HG03135 (cell line): ENCODE results near the gene HLCS.

ENCODE experiments used
- ATAC-seq: cut with Tn5 transposase; IDR thresholded peaks from one replicate; pipeline ENCODE4 v1.9.1; 2021; ENCODE audit warnings: mild to moderate bottlenecking, moderate library complexity; ENCODE audit not compliant: unreplicated experiment

Gene HLCS

DNA sequence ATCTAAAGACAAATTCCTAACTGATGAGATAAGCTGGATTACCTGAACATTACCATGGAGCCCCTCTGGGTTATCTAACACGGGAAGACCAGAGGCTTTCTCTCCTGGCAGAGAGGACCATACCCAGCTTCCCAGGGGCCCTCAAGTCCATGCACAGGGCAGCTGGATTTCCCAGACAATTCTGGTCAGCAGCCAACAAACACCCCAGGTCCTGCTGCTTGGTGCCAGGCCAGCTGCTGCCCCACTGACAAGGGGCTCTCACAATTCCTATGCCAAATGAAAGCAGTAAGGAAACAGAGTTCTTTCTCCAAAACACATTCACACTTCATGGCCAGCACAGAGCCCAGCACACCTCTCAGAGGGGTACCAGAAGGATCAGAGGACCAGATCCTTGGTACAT lies 114.2 kb downstream of the HLCS start:
- ATAC-seq = no peak

DNA sequence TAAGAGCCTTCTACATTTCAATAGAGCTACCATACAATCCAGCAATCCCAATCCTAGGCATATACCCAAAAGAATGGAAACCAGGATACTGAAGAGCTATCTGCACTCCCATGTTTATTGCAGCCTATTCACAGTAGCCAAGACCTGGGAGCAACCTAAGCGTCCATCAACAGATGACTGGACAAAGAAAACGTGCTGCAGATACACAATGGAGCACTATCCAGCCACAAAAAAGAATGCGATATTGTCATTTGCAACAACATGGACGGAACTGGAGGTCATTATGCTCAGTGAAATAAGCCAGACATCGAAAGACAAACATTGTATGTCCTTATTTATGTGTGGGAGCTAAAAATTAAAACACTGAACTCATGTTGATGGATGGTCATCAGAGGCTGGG lies 115.3 kb downstream of the HLCS start:
- ATAC-seq = no peak

DNA sequence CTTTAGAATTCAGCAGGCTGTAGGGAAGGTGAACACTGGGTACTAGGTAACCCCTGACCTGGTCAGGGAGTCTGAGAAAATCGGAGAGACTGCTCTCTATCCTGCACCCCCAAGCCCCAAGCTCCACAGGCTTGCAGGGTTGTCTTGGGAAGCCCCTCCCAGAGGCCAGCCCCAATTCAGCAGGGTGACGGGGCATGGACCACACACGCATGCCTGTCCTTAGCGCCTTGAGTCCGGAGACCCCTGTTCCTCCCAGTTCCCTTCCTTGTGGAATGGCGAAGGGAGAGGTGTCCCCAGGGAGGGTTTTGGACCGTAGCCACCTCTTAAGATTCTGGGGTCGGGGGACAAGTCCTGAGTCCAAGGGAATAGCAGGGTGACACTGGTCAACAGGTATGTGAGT lies 116.1 kb downstream of the HLCS start:
- no peak for ATAC-seq

DNA sequence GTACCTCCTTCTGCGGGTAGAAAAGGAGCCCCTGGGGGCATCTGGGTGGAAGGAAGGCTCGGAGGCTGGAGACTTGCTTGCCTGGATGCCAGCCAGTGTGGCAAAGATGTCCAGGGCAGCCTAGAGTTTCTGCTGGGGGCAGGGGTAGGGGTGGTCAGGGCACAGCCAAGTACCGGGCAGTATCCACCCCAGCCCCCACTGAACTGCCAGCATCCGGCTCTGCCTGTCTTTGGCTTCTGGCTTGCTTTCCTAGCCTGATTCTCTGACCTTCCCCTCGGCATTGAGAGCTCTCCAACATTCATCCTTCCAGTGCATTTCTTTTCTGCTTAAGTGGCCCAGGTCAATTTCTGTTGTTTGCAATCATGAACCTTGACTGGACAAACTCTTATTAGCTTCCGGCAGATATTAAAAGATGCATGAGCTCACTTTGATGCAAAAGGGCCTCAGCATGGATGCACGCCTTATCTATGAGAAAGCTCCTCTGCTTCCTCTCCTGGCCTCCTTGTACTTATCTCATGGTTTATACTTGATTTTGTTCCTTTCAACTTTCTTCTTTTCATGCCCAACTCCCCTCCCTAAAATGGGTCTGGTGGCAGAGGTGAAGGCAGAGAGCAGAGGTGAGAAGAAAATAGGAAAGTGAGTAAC lies 116.9 kb downstream of the HLCS start:
- ATAC-seq = no peak

DNA sequence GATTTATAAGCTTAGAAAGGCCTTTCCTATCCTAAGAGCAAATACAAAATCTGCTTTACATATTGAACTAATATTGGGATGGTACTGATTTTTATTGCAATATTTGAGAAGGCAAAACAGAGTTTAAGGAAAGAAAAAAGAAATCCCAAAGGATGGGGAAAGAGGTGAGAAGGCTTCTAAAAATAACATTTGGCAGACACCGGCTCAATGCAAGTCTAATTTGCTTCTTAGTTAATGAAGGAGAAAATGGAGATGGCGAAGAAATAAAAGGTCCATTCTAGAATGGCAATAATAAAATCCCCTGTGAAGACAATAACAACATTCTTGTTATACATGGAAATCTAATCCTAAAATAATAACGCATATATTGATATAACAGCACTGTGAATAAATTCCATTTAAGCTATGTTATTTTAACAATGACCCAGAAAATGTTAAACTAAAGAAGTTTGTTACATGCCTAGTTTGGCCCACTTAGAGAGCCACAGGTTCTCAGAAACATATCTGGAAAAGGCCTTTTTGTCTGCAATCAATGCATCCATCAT lies 117.7 kb downstream of the HLCS start:
- ATAC-seq = no peak

DNA sequence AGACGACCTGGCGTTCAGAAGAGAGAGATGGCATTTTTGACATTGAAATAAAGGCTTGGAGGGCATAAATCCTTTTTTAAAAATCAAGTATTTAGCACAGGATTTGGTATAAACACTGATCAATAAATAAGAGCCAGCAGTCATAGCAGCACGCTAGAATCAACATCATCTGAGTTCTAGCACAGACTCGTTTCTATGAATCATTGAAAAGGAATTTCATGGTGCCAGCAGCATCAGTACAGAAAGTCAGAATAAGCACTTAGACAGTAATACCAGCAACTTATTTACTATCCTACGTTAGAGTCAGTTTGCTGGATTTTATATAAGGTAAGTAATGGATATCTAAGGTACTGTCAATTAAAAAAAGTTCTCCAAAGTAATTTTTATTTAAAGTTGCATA lies 119.3 kb downstream of the HLCS start:
- no peak for ATAC-seq

DNA sequence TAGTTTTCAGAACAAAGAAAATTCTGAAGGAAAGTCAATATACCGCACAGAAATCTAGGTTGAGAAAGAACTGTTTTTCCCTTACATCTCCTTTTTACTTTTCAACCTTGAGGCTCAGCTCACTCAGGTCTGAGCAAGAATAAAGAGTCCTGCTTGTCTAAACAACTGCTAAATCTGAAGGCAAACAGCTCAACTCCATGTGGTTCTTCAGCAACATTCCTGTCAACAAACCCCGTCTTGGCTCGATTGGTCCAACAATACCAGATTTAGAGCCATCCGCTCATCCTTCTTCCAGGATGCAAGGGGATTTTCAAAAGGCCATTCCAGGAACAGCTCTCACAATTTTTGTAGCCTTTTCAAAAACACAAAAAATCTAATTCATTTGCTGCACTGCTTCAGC lies 119.8 kb downstream of the HLCS start:
- no peak for ATAC-seq

DNA sequence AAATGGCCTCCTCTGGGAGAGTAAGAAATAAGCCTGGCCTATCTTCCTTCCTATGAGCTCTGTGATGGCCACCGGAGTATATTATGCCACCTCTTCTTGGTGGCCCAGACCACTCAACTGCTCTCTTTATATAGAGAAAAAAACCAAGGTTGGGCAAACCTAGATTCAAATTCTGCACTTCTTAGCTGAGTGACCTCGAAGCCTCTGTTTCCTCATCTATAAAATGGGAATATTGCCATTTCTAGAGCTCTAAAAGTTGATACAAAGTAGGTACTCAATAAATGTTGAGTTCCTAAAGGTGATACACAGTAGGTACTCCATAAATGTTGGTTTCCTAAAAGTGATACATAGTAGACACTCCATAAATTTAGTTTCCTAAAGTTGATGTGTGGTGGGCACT lies 120.7 kb downstream of the HLCS start:
- no peak for ATAC-seq

DNA sequence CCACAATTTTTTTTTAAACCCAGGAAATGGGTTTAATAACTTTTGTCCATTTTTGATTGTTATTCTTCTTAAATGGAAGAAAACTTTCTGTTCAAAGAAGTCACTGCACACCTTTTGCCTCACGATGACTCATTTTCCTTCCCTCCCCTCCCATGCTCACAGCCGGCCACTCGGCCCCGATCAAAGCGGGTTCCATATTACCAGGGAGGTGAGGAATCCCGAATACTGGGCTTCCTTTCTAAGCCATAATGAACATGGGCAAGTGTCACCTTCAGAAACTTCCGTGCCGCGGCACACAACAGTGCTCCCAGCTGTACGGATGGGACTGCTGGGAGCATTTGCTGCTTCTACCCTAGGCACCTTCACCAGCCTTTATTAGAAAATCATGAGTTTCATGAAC lies 121.4 kb downstream of the HLCS start:
- ATAC-seq = no peak

DNA sequence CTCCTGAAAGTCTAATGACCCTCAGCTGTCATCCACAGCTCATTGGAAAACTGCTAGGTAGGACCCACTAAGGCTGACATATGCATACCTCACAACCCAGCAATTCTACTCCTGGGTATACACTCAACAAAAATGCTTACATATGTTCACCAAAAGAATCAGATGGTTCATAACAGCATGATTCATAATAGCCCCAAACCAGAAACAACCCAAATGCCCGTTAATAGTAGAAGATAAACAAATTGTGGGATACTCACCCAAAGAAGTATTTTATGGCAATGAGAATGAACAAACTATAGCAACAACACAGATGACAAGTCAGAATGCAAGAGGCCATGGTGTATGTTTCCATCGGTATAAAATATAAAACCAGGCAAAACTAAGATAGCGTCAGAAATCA lies 124.6 kb downstream of the HLCS start:
- no peak for ATAC-seq

DNA sequence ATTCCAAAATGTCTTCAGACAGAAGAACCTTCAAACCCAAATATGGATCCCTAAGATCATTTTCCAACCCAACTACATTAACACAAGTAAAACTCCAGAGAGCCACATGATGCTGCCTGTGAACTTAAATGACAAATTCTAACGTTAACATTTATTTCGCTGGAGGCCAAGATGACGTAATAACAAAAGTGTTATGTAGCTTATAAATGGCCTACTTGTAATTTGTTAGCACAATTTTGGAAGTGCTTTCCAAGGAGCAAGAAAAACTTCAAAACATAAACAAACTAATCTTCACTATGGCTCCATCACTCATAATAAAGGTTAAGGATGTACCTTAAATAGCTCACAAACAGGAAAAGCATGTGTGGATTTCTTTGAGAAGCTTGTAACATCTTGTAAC lies 126.7 kb downstream of the HLCS start:
- ATAC-seq = no peak

DNA sequence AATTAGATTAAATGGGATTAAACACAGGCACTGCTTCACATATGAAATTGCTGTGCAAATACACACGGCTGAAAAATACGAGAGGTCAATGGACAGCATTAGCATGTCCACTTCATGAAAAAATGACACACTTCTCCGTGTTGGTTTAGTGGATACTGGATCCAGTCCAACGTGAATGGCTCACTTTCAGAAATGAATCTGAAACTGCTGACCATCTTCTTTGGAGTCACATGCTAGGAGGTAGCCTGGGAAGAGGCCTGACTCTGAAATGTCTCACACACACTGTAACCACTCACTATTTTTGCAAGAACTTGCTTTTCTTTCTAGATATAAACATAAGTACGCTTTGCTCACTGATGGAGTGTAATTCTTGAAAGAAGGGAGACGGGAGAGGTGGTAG lies 127.3 kb downstream of the HLCS start:
- no peak for ATAC-seq

DNA sequence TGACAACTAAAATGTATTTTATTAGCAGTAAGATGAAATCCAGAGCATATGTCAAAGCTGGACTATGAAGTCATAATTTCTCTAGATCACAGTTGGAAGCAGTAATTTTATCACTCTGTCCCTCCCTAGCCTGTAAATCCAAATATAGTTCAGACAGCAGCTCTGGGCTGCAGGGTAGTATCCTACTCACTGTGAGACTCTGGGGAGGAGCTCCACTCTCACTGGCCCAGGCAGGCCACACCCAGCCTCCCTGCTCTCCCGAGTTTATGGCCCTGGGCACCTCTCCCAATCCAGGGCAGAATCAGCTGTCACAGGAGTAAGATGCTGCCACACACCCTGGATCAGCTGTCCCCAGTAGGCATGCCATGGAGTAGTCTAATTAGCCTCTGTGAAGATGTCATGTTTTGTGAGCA lies 131.1 kb downstream of the HLCS start:
- no peak for ATAC-seq

DNA sequence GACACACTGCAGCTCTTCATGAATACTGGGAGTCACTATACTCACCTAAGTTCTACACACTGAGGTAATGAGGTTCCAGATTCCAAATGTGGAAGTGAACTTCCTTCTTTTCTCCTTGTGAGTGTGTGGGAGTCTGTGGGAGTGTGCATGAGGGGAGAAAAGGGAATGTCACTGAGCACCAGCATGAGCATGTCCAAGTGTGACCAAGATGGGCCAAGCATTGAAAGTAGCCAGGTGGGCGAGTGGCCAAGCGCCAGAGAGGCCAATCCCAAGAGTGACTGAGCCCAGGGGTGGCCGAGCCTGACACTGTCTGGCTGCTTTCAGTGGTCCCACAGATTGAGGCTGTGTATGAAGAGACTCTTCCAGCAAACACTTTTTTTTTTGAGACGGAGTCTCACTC lies 132.3 kb downstream of the HLCS start:
- ATAC-seq = no peak

DNA sequence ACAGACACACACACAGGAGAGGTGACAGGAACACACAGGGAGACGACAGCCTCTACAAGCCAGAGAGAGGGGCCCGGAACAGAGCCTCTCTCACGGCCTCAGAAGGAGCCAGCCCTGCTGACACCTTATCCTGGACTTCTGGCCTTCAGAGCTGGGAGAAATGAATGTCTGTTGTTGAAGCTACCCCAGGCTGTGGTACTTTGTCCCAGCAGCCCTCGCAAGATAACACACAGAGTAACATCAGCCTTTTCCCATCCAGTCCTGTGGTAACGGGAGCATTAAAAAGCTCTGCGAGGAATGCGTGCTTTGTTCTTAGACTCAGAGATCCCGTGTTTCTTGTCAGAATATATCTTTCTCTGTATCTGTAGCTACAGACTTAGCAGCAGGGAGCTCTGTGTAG lies 136.4 kb downstream of the HLCS start:
- no peak for ATAC-seq

DNA sequence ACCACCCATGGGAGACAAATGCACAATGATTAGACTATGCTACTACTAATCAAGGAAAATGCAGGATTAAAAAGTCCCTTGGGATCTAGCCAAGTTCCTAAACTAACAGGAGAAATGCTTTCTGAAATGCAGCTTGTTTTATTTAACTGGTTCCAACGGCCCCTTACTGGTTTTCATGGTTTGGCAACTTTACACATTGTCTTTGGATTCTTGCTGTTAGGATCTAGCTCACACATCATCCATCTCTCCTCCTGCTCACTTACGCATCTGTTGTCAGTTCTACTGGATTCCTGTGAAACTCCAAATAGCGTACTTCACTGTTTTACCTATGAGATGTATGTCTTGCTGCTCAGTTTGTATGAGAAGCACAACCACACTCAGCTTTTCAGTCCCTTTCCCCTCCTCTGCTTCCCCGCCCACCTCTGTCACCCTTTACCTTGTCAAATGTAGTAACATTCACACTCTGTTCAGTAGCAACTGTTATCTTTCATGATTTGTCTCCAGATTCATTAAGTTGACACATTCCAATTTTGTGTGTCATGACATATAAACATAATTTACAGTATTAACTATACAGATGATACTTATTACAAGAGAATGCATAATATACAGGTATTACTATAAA lies 137.5 kb downstream of the HLCS start:
- no peak for ATAC-seq

DNA sequence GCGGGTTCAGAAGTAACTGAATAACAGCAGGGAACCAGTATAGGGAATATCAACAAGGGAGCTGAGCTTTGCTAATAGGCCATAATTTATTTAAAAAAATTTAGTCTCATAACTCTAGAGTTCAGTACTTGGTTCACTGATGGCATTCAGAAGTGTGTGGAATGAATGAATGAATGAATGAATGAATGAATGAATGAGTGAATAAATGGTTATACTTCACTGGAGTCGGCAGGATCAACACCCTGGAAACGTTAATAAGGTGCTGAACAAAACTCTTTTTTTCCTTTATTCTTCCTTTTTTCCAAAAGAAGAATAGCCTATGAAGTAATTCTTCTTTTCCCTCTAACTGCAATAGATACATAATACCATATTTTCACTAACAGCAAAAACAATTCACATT lies 138.3 kb downstream of the HLCS start:
- no peak for ATAC-seq

DNA sequence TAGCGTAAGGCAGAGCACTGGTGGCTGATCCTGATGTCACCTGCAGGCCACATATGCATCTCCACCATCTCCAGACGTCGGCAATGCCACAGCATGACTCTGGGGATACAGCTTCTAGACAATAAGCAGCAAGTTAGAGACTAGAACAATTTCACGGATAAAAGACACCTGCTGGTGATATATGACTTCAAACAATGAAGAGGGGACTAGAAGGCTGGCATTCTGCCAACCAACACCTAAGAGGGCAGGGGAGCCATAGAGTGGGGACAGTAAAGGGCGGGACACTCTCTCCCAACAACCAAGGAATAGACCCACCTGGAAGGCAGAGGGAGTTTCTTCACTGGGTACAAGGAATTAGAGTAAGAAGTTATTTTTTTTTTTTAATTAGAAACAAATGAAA lies 140.8 kb downstream of the HLCS start:
- ATAC-seq = no peak

DNA sequence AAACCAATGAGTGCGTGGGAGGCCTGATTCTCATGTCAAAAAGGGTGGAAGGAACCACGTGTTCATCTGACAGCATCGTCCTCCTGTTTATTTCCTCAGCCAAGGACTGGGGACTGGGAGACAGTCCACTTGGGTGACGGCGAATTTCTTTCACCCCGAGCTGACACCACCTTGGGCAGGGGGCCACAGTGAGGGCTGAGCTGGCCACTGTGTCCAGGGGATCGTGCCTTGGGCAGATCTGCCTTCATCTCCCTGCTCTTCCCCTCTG lies 145.5 kb downstream of the HLCS start:
- ATAC-seq = no peak

DNA sequence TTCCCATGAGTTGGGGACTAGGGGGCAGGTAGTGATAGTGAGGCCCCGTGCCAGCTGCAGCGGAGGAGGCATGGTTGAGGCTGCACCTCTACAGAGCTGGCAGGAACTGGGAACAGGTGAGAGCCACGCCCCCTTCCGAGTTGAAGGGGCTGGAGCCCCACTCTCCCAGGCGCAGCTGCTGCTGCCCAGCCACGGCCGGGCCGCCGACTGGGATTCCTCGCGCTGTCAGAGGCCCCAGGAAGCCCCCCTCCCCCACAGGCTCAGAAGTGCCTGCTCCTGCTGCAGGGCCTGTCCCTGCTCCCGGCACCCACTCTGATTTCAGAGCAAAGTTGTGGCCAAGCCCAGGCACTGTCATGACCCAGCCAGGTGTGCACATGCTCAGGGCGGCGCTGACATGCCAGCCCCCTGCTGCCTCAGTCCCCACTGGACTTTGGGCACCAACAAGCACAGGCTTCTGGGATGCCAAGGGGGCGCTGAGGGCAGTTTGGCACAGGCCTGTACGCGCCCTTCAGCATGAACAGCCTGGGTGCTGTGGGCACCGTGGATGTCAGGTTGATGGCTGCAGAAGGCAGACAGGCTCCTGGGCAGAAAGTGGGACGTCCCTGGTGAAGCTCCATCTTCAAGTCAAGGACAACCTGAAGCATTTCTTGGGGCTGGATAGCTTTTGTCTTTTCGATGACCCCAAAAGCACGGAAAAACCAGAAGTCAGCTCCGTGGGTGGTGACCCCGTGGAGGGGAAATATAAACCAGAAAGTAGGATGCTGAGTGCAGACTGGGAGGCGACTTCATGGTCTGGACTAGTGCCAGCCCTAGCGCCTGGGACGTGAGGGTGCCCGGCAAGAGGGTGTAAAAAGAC lies 146.1 kb downstream of the HLCS start:
- no peak for ATAC-seq

DNA sequence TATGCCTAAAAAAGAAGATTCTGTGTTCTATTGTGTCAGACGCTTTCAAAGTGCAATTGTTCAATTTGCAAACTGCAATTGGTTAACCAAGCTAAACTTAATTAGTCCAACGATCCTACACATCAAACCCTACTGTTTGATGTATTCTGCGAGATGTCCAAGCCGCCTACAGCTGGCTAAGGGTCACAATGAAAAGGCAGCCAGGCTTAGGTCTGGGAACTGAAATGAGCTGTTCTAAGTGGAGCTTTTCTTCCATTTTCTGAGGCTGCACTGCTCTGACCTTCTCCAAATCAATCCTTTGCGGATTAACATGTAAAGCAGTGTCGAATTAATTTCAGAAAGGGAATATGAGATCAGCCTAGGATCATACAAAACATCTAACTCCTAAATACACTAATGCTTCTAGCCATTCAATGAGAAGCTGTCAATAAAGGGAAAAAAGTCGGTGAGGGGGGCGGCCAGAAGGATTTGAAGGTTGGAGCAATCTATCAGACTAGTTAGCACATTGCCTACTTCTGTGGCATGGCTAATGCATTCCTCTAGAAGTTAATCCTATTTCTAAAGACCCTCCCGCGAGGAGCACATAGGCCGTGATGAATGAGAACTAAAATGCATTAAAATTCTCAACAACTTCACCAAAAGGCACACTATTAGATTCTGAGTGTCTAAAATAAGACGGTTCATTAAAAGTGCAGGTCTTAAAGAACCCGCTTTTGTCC lies 148.6 kb downstream of the HLCS start:
- ATAC-seq = no peak
